Measurements from ENCODE around the gene TMEM151B. TPM values are rescaled to one million over a fixed set of nuclear protein-coding genes. Genes with fewer than 3 reads are reported as not detected.

Gene TMEM151B
- total RNA-seq, 1 donor from 2014 or later, result 4.7 TPM

GRCh38 chr6:44284867-44285266 lies 14.6 kb downstream of the TMEM151B start:
- Mint-ChIP-seq H3K36me3 (ENCODE audit: insufficient read depth) (no peaks in the 10 kb centered on the region), H3K9me3 (ENCODE audit: low read depth) (no peaks in the 10 kb centered on the region), H3K27me3 (peaks cover 82% of the 10 kb centered on the region)

GRCh38 chr6:44285552-44286284 lies 15.5 kb downstream of the TMEM151B start:
- H3K4me1 Mint-ChIP-seq (ENCODE audit: low read depth), result no peaks in the 10 kb centered on the region
- no peak for TF ChIP-seq CTCF (IDR thresholded peaks at IDR 0.05; ENCODE audit: unreplicated experiment)
- peaks cover 81% of the 10 kb centered on the region for H3K27me3 Mint-ChIP-seq
- no peaks in the 10 kb centered on the region for H3K36me3 Mint-ChIP-seq (ENCODE audit: insufficient read depth)
- no peak overlapping the region for H3K4me3 Mint-ChIP-seq (ENCODE audit: low read depth)
- H3K9me3 Mint-ChIP-seq (ENCODE audit: low read depth), result no peaks in the 10 kb centered on the region
- no peak overlapping the region for H3K27ac Mint-ChIP-seq
- no peak for DNase-seq (ENCODE audit: low spot score, unreplicated experiment)

More at GRCh38 chr6:44284867-44285266, 14.6 kb downstream of the TMEM151B start:
- no peak for TF ChIP-seq CTCF (IDR thresholded peaks at IDR 0.05; ENCODE audit: unreplicated experiment)
- no peak for DNase-seq (ENCODE audit: low spot score, unreplicated experiment)
- Mint-ChIP-seq H3K4me3 (ENCODE audit: low read depth) (no peak overlapping the region), H3K27ac (no peak overlapping the region), H3K4me1 (ENCODE audit: low read depth) (no peaks in the 10 kb centered on the region)

DNA sequence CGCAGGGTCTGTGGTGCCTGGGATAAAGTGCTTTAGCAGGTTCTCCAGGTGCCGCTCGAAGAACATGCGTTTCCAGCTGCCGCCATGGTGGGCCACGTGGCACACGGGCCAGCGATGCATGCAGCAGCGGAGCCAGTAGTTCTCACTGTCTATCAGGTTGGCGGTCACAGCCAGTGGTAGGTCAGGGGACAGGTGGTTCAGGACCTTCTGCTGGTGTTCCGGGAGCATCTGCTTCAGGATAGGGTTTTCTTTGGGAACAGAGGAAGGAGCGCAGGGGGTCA lies 16.0 kb downstream of the TMEM151B start:
- Mint-ChIP-seq H3K4me3 (ENCODE audit: low read depth) (no peak overlapping the region), H3K27me3 (peaks cover 83% of the 10 kb centered on the region), H3K4me1 (ENCODE audit: low read depth) (no peaks in the 10 kb centered on the region), H3K36me3 (ENCODE audit: insufficient read depth) (no peaks in the 10 kb centered on the region), H3K27ac (no peak overlapping the region), H3K9me3 (ENCODE audit: low read depth) (no peaks in the 10 kb centered on the region)
- no peak for DNase-seq (ENCODE audit: low spot score, unreplicated experiment)
- TF ChIP-seq CTCF (IDR thresholded peaks at IDR 0.05; ENCODE audit: unreplicated experiment), result no peak

- TF ChIP-seq CTCF (IDR thresholded peaks at IDR 0.05; ENCODE audit: unreplicated experiment), result no peak
- Mint-ChIP-seq H3K27me3 (peaks cover 88% of the 10 kb centered on the region), H3K36me3 (ENCODE audit: insufficient read depth) (no peaks in the 10 kb centered on the region), H3K27ac (no peak overlapping the region), H3K9me3 (ENCODE audit: low read depth) (no peaks in the 10 kb centered on the region), H3K4me3 (ENCODE audit: low read depth) (no peak overlapping the region), H3K4me1 (ENCODE audit: low read depth) (no peaks in the 10 kb centered on the region)
- DNase-seq (ENCODE audit: low spot score, unreplicated experiment), result no peak
Measured at GRCh38 chr6:44286747-44287146, 16.5 kb downstream of the TMEM151B start.

DNA sequence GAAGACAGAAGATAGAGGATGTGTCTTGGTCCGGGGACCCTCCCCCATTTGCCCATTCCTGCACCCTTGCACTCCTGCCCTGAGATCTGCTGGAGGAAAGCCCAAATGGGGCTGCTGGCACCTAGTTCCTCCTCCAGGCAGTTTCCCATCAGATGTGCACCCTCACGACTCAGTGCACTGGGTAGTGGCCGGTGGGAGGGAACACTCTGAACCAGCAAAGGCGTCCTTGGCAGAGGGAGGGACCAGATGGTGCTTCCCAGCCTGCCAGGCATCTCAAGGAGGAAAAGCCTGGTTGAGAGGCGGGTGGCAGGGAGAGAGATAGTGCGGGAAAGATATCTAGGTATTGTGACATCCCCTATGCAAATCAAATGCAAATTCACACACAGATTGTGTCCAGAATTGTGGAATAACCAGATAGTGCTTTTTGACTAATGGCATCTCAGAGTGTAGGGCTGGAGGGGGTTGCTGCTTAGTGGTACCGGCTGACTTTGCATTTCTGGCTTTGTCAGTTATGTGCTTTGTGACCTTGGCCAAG lies 19.5 kb downstream of the TMEM151B start:
- no peak for DNase-seq (ENCODE audit: low spot score, unreplicated experiment)
- peaks cover 85% of the 10 kb centered on the region for H3K27me3 Mint-ChIP-seq
- H3K27ac Mint-ChIP-seq, result no peak overlapping the region
- H3K36me3 Mint-ChIP-seq (ENCODE audit: insufficient read depth), result no peaks in the 10 kb centered on the region
- H3K4me3 Mint-ChIP-seq (ENCODE audit: low read depth), result no peak overlapping the region
- H3K4me1 Mint-ChIP-seq (ENCODE audit: low read depth), result no peaks in the 10 kb centered on the region
- H3K9me3 Mint-ChIP-seq (ENCODE audit: low read depth), result no peaks in the 10 kb centered on the region
- no peak for TF ChIP-seq CTCF (IDR thresholded peaks at IDR 0.05; ENCODE audit: unreplicated experiment)

All from progenitor cell of endocrine pancreas (in vitro differentiated cells).